Suprapubic skin (tissue), 4 donors: ENCODE data around the gene CNFN.

Experiments
- EP300 ChIP-seq: sonication (generic); formaldehyde crosslinking; IDR thresholded peaks from one replicate; pipeline ENCODE4 v1.6.1; 2017; ENCODE audit warnings: antibody characterized with exemption
- POLR2A ChIP-seq, 2 donors: fragments of 450-650 bp; IDR thresholded peaks; one replicate each; pipeline ENCODE4 v1.6.1; 2017; ENCODE audit warnings: antibody characterized with exemption in 2 of 2, mild to moderate bottlenecking in 2 of 2, moderate library complexity in 2 of 2
- POLR2AphosphoS5 ChIP-seq, 3 donors: sonication (generic); formaldehyde crosslinking; IDR thresholded peaks; one replicate each; pipeline ENCODE4 v1.6.1; 2017; ENCODE audit warnings: antibody characterized with exemption in 3 of 3
- TF ChIP-seq, protein P1 (sequence below), 2 donors: fragments of 200-600 bp in 1 of 2; fragments of 450-650 bp in 1 of 2; sonication (generic) in 1 of 2; IDR thresholded peaks; one replicate each; pipeline ENCODE4 v1.5.1; 2016 to 2019; ENCODE audit warnings: antibody characterized with exemption in 2 of 2, mild to moderate bottlenecking in 1 of 2, moderate library complexity in 1 of 2

DNA sequence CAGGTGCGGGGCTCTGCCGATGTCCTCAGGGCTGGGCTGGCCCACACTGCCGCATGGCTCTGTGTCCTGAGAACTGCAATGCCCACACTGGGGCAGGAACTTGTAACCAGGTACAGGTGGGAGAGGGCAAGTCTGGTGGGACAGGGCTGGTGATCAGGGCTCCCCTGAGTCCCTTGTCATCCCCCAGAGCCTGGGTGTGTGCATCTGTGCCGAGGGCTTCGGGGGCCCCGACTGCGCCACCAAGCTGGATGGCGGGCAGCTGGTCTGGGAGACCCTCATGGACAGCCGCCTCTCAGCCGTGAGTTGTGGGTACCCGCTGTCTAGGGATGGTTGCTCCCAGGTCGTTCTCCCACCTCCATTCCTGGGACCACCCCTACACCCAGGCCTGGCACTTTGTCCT lies 34.2 kb downstream of the CNFN start:
- TF ChIP-seq, protein P1, sequence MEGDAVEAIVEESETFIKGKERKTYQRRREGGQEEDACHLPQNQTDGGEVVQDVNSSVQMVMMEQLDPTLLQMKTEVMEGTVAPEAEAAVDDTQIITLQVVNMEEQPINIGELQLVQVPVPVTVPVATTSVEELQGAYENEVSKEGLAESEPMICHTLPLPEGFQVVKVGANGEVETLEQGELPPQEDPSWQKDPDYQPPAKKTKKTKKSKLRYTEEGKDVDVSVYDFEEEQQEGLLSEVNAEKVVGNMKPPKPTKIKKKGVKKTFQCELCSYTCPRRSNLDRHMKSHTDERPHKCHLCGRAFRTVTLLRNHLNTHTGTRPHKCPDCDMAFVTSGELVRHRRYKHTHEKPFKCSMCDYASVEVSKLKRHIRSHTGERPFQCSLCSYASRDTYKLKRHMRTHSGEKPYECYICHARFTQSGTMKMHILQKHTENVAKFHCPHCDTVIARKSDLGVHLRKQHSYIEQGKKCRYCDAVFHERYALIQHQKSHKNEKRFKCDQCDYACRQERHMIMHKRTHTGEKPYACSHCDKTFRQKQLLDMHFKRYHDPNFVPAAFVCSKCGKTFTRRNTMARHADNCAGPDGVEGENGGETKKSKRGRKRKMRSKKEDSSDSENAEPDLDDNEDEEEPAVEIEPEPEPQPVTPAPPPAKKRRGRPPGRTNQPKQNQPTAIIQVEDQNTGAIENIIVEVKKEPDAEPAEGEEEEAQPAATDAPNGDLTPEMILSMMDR (IDR thresholded peaks at IDR 0.05): no peak
- TF ChIP-seq POLR2AphosphoS5 (IDR thresholded peaks at IDR 0.05) (no peak), EP300 (no peak), POLR2A (IDR thresholded peaks at IDR 0.05) (no peak)
